Gastrocnemius medialis (tissue), 4 donors: Measurements from ENCODE around the gene GPR146. TPM values are rescaled to one million over a fixed set of nuclear protein-coding genes. Genes with fewer than 3 reads are reported as not detected.
A peak's percentile ranks its signal among the peaks of the same experiment; 100 is the strongest.

Source experiments
- ATAC-seq, 2 donors: fragments of 150-250 bp; one replicate each; pipeline ENCODE4 v1.9.1; 2016
- DNase-seq, 2 donors: peaks; one replicate each; pipeline ENCODE4 v3.0.0-alpha.2; 2019
- H3K27ac ChIP-seq, 4 donors: fragments of 200-600 bp; sonication (generic); 1 replicate in 1 of 4; 2 replicates in 3 of 4; pipeline ENCODE4 v1.5.1; 2016 to 2018; ENCODE audit warnings: mild to moderate bottlenecking in 2 of 4, moderate library complexity in 1 of 4
- H3K27me3 ChIP-seq, 3 donors: fragments of 200-600 bp; sonication (generic) in 2 of 3; 1 replicate in 1 of 3; 2 replicates in 2 of 3; pipeline versions ENCODE4 v1.5.1 to v1.6.0; 2016 to 2019; ENCODE audit warnings: mild to moderate bottlenecking in 1 of 3, moderate library complexity in 1 of 3
- H3K36me3 ChIP-seq, 2 donors: fragments of 200-600 bp; sonication (generic) in 1 of 2; one replicate each; pipeline ENCODE4 v1.5.1; 2017 to 2018
- H3K4me1 ChIP-seq, 2 donors: fragments of 200-600 bp; sonication (generic) in 1 of 2; one replicate each; pipeline ENCODE4 v1.5.1; 2016 to 2017; ENCODE audit warnings: mild to moderate bottlenecking in 2 of 2
- H3K4me3 ChIP-seq, 4 donors: fragments of 200-600 bp; sonication (generic) in 3 of 4; 1 replicate in 1 of 4; 2 replicates in 3 of 4; pipeline ENCODE4 v1.5.1; 2016 to 2019; ENCODE audit warnings: mild to moderate bottlenecking in 2 of 4
- H3K9me3 ChIP-seq, 3 donors: fragments of 200-600 bp; sonication (generic) in 2 of 3; 1 replicate in 1 of 3; 2 replicates in 2 of 3; pipeline ENCODE4 v1.5.1; 2016 to 2019
- CTCF ChIP-seq, 5 experiments: fragments of 450-650 bp in 3 of 5; fragments of 200-600 bp in 2 of 5; sonication (generic) in 2 of 5; IDR thresholded peaks in 4 of 5; conservative IDR thresholded peaks in 1 of 5; 1 replicate in 4 of 5; 2 replicates in 1 of 5; pipeline ENCODE4 v1.5.1; 2016 to 2019; ENCODE audit warnings: antibody characterized with exemption in 5 of 5, mild to moderate bottlenecking in 3 of 5, moderate library complexity in 3 of 5
- POLR2A ChIP-seq, 2 donors: fragments of 450-650 bp; IDR thresholded peaks; one replicate each; pipeline ENCODE4 v1.6.1; 2017; ENCODE audit warnings: antibody characterized with exemption in 2 of 2, mild to moderate bottlenecking in 2 of 2, moderate library complexity in 2 of 2
- in situ Hi-C, 4 donors: fragments of 200-750 bp; cut with MboI; loops; one replicate each; pipeline versions ENCODE4 v1.15.0 to v1.8.0; 2017; ENCODE audit warnings: low sequenced_read_pairs in 4 of 4
- intact Hi-C: fragments of 100-400 bp; cut with DNase I; formaldehyde crosslinking; loops from one replicate; pipeline ENCODE4 v1.15.1; 2023; ENCODE audit warnings: low total_unique reads
- total RNA-seq, 4 donors: library from RNA; depleted of rRNA; stranded (reverse); fragments of >200 nt; gene quantifications; one replicate each; pipeline versions ENCODE4 v1.1.0 to v1.2.3, GENCODE V29; 2016

GPR146 gene
- total RNA-seq, 4 donors from 2014 or later: 23.3 to 43.8 (median 29.5) TPM

GRCh38 chr7:1064581-1064980, 20.2 kb downstream of the GPR146 start:
- no peaks in the 10 kb centered on the region for H3K27me3 ChIP-seq
- no peaks in the 10 kb centered on the region for H3K36me3 ChIP-seq
- TF ChIP-seq CTCF (IDR thresholded peaks at IDR 0.05 in 4 of 5, conservative IDR thresholded peaks at IDR 0.05 in 1 of 5): no peak
- no peak for TF ChIP-seq POLR2A (IDR thresholded peaks at IDR 0.05)
- intact Hi-C loops (no loop called here), in situ Hi-C loops (loop anchor here in 3 of 4 donors (10.0 kb wide), 1 partner anchor 70 kb away; no protein-coding TSS in a partner anchor)
- peaks cover 6 to 7% of the 10 kb centered on the region in 2 donors for H3K4me1 ChIP-seq
- H3K27ac ChIP-seq: no peak overlapping the region
- H3K9me3 ChIP-seq: no peaks in the 10 kb centered on the region
- ATAC-seq: no peak
- no peak overlapping the region for H3K4me3 ChIP-seq
- DNase-seq: no peak

- in situ Hi-C loops: loop anchor here (5.0 to 10.0 kb wide), 2 partner anchors 70 to 73 kb away; no protein-coding TSS in a partner anchor
- no peaks in the 10 kb centered on the region for H3K36me3 ChIP-seq
- no peaks in the 10 kb centered on the region for H3K9me3 ChIP-seq
- no peaks in the 10 kb centered on the region for H3K27me3 ChIP-seq
- ATAC-seq (no peak), DNase-seq (no peak)
- H3K27ac ChIP-seq: no peak overlapping the region
- H3K4me3 ChIP-seq: peak overlapping the region; percentile 11 to 50 (median 44)
- intact Hi-C loops: loop anchor here (1.0 to 5.0 kb wide), 3 partner anchors 21 to 72 kb away; partner anchors contain the start of gene GPR146
- TF ChIP-seq POLR2A (IDR thresholded peaks at IDR 0.05): no peak
- TF ChIP-seq CTCF (IDR thresholded peaks at IDR 0.05 in 4 of 5, conservative IDR thresholded peaks at IDR 0.05 in 1 of 5): no peak
- H3K4me1 ChIP-seq: peaks cover 6 to 7% of the 10 kb centered on the region in 2 donors
These were observed 20.9 kb downstream of the GPR146 start for GRCh38 chr7:1065263-1065584.

GRCh38 chr7:1065585-1066241, 21.4 kb downstream of the GPR146 start:
- peak overlapping the region; percentile 11 to 50 (median 44) for H3K4me3 ChIP-seq
- H3K27me3 ChIP-seq: no peaks in the 10 kb centered on the region
- H3K27ac ChIP-seq: no peak overlapping the region
- H3K4me1 ChIP-seq: peaks cover 6 to 7% of the 10 kb centered on the region in 2 donors
- ATAC-seq: peak; percentile 93 to 94
- intact Hi-C loops: loop anchor here (1.0 to 5.0 kb wide), 3 partner anchors 21 to 72 kb away; partner anchors contain the start of gene GPR146
- no peaks in the 10 kb centered on the region for H3K36me3 ChIP-seq
- TF ChIP-seq POLR2A (IDR thresholded peaks at IDR 0.05) (no peak), CTCF (IDR thresholded peaks at IDR 0.05 in 4 of 5, conservative IDR thresholded peaks at IDR 0.05 in 1 of 5) (peak; percentile 94 to 98 (median 97))
- DNase-seq: peak; percentile 68 to 76
- H3K9me3 ChIP-seq: no peaks in the 10 kb centered on the region
- in situ Hi-C loops: loop anchor here (5.0 to 10.0 kb wide), 2 partner anchors 71 to 73 kb away; no protein-coding TSS in a partner anchor

- no peaks in the 10 kb centered on the region for H3K27me3 ChIP-seq
- no peaks in the 10 kb centered on the region for H3K9me3 ChIP-seq
- no peak overlapping the region for H3K27ac ChIP-seq
- H3K4me1 ChIP-seq: peaks cover 6 to 7% of the 10 kb centered on the region in 2 donors
- TF ChIP-seq POLR2A (IDR thresholded peaks at IDR 0.05) (no peak), CTCF (IDR thresholded peaks at IDR 0.05 in 4 of 5, conservative IDR thresholded peaks at IDR 0.05 in 1 of 5) (no peak)
- in situ Hi-C loops: loop anchor here (5.0 to 10.0 kb wide), 2 partner anchors 71 to 74 kb away; no protein-coding TSS in a partner anchor
- H3K36me3 ChIP-seq: no peaks in the 10 kb centered on the region
- ATAC-seq (no peak), DNase-seq (no peak)
- no peak overlapping the region for H3K4me3 ChIP-seq
- intact Hi-C loops: loop anchor here (5.0 kb wide), 1 partner anchor 44 kb away; no protein-coding TSS in a partner anchor
These were observed 21.9 kb downstream of the GPR146 start for GRCh38 chr7:1066242-1066588.
